Testis (tissue), 2 donors: ENCODE measurements around the gene KCTD15.

Source experiments
- CTCF ChIP-seq, 3 experiments: fragments of 450-650 bp in 2 of 3; fragments of 200-600 bp in 1 of 3; sonication (generic) in 1 of 3; IDR thresholded peaks; one replicate each; pipeline ENCODE4 v1.5.1; 2016 to 2019; ENCODE audit warnings: antibody characterized with exemption in 3 of 3, mild to moderate bottlenecking in 2 of 3, moderate library complexity in 1 of 3
- POLR2A ChIP-seq: fragments of 450-650 bp; IDR thresholded peaks from one replicate; pipeline ENCODE4 v1.6.1; 2017; ENCODE audit warnings: antibody characterized with exemption, mild to moderate bottlenecking, moderate library complexity

GRCh38 chr19:33789344-33789743 lies 7.3 kb upstream of the KCTD15 start:
- TF ChIP-seq CTCF (IDR thresholded peaks at IDR 0.05) (no peak), POLR2A (no peak)
